SU-DHL-6 (cell line): ENCODE measurements around the gene NCAM2.

Source experiments
- H2AFZ ChIP-seq: fragments of 200-600 bp; sonication (generic); 2 replicates; pipeline ENCODE4 v1.6.1; 2014; ENCODE audit warnings: low read depth, mild to moderate bottlenecking, moderate library complexity, mixed read lengths, antibody characterized with exemption, low read length; ENCODE audit not compliant: severe bottlenecking
- H3F3A ChIP-seq: fragments of 200-600 bp; shearing (Covaris generic); 2 replicates; pipeline ENCODE4 v1.6.0; 2016; ENCODE audit warnings: antibody characterized with exemption, mild to moderate bottlenecking; ENCODE audit not compliant: insufficient read depth
- H3K27ac ChIP-seq: fragments of 200-600 bp; sonication (generic); 2 replicates; pipeline ENCODE4 v1.5.1; 2016; ENCODE audit warnings: low read depth, mild to moderate bottlenecking, low read length, moderate library complexity, mixed read lengths
- H3K27me3 ChIP-seq: fragments of 200-600 bp; sonication (generic), shearing (Covaris generic); 2 replicates; pipeline ENCODE4 v1.6.0; 2014; ENCODE audit warnings: mild to moderate bottlenecking, low read length
- H3K36me3 ChIP-seq: fragments of 200-600 bp; sonication (generic); 2 replicates; pipeline ENCODE4 v1.6.1; 2014; ENCODE audit warnings: mild to moderate bottlenecking, low read length, mixed read lengths
- H3K4me2 ChIP-seq: fragments of 300-600, 200-600 bp; shearing (Covaris generic), sonication (generic); 2 replicates; pipeline ENCODE4 v1.6.0; 2014; ENCODE audit warnings: low read length, low read depth, mild to moderate bottlenecking; ENCODE audit not compliant: poor library complexity, severe bottlenecking
- H3K4me3 ChIP-seq: fragments of 200-600 bp; sonication (generic); 2 replicates; pipeline ENCODE4 v1.5.1; 2014; ENCODE audit warnings: antibody characterized with exemption, low read length, mild to moderate bottlenecking, mixed read lengths; ENCODE audit not compliant: insufficient read depth, poor library complexity, severe bottlenecking
- H3K79me2 ChIP-seq: fragments of 200-600 bp; sonication (generic); 2 replicates; pipeline ENCODE4 v1.6.1; 2014; ENCODE audit warnings: mild to moderate bottlenecking, low read length, moderate library complexity; ENCODE audit not compliant: insufficient read depth
- H3K9ac ChIP-seq: fragments of 200-600 bp; sonication (generic); 2 replicates; pipeline ENCODE4 v1.7.0; 2014; ENCODE audit warnings: mild to moderate bottlenecking, low read length
- H3K9me2 ChIP-seq: fragments of 200-600 bp; sonication (generic); replicated peaks from 2 replicates; pipeline ENCODE4 v1.6.1; 2014; ENCODE audit warnings: low read length; ENCODE audit not compliant: insufficient read depth
- H3K9me3 ChIP-seq: fragments of 200-600 bp; sonication (generic); 2 replicates; pipeline ENCODE4 v1.6.1; 2014; ENCODE audit warnings: low read length, mixed read lengths; ENCODE audit not compliant: insufficient read depth
- H4K20me1 ChIP-seq: fragments of 200-600 bp; sonication (generic); 2 replicates; pipeline ENCODE4 v1.6.1; 2014; ENCODE audit warnings: low read depth, mild to moderate bottlenecking, antibody characterized with exemption, low read length, moderate library complexity, mixed read lengths
- EZH2phosphoT487 ChIP-seq: fragments of 200-600 bp; sonication (generic), shearing (Covaris generic); conservative IDR thresholded peaks from 2 replicates; pipeline ENCODE4 v1.6.1; 2018; ENCODE audit warnings: mild to moderate bottlenecking, antibody characterized with exemption, low read length, moderate library complexity, mixed read lengths
- TF ChIP-seq, protein P1 (sequence below): fragments of 200-600 bp; sonication (generic); IDR thresholded peaks from one replicate; pipeline ENCODE4 v1.5.1; 2017; ENCODE audit warnings: antibody characterized with exemption, mild to moderate bottlenecking, low read length, moderate library complexity; ENCODE audit not compliant: insufficient read depth, poor library complexity, severe bottlenecking

NCAM2 gene

DNA sequence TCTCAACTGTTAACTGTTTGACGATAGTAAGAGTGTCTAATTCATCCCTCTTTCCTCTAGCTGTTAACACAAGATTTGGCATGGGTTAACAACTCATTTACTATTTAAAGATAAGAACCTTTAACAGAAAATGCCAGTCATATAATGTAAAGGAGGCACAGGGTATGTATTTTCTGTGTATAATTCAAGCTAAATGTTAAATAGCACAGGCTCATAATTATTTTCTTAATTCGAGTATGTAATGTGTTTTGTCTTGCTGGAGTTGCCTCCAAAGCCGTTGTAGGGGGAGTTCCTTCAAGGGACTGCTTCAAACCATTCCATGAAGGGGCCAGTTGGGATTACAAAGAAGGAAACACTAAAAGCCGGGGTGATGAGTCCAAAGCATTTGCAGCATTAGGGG lies 111.5 kb downstream of the NCAM2 start:
- H3K9me2 ChIP-seq, result no peaks in the 10 kb centered on the region
- no peaks in the 10 kb centered on the region for H3K36me3 ChIP-seq
- no peaks in the 10 kb centered on the region for H3F3A ChIP-seq
- H3K27ac ChIP-seq, result no peak overlapping the region
- H3K9me3 ChIP-seq, result no peaks in the 10 kb centered on the region
- H3K27me3 ChIP-seq, result no peaks in the 10 kb centered on the region
- H3K9ac ChIP-seq, result no peak overlapping the region
- no peak overlapping the region for H3K4me3 ChIP-seq
- H3K4me2 ChIP-seq, result no peak overlapping the region
- no peaks in the 10 kb centered on the region for H4K20me1 ChIP-seq
- H3K79me2 ChIP-seq, result no peaks in the 10 kb centered on the region
- H2AFZ ChIP-seq, result no peak overlapping the region
- TF ChIP-seq, protein P1, sequence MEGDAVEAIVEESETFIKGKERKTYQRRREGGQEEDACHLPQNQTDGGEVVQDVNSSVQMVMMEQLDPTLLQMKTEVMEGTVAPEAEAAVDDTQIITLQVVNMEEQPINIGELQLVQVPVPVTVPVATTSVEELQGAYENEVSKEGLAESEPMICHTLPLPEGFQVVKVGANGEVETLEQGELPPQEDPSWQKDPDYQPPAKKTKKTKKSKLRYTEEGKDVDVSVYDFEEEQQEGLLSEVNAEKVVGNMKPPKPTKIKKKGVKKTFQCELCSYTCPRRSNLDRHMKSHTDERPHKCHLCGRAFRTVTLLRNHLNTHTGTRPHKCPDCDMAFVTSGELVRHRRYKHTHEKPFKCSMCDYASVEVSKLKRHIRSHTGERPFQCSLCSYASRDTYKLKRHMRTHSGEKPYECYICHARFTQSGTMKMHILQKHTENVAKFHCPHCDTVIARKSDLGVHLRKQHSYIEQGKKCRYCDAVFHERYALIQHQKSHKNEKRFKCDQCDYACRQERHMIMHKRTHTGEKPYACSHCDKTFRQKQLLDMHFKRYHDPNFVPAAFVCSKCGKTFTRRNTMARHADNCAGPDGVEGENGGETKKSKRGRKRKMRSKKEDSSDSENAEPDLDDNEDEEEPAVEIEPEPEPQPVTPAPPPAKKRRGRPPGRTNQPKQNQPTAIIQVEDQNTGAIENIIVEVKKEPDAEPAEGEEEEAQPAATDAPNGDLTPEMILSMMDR, result no peak
- TF ChIP-seq EZH2phosphoT487, result no peak

DNA sequence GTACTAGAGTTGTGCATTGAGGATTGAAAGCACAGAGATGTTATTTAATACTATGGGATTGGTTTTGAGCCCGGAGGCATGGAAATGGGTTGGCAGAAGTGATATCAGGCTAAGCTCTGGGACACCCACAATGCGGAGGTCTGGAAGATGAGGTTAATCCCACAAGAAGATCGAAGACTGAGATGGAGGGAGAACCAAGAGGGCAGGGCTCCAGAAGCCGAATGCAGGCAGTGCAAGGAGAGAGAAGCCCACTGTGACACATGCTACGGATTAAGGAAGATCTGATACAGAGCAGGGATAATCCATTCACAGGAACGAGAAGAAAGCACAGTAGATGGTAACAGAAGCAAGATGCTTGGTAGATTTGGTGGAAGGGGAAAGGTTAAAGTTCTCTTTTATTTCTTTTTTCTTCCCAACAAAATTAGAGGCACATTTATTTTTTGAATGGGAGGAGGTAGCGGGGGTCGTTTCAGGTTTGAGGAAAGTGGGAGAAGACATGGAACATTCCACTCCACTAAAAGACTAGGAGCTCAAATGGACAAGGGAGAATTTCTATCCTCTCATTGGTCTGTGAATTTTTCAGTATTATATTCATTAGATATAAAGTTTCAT lies 113.2 kb downstream of the NCAM2 start:
- H3F3A ChIP-seq, result no peaks in the 10 kb centered on the region
- H3K9ac ChIP-seq, result no peak overlapping the region
- H3K27ac ChIP-seq, result no peak overlapping the region
- no peak overlapping the region for H3K4me3 ChIP-seq
- H3K27me3 ChIP-seq, result no peaks in the 10 kb centered on the region
- no peak overlapping the region for H3K4me2 ChIP-seq
- no peaks in the 10 kb centered on the region for H3K9me2 ChIP-seq
- H4K20me1 ChIP-seq, result no peaks in the 10 kb centered on the region
- no peaks in the 10 kb centered on the region for H3K36me3 ChIP-seq
- TF ChIP-seq, protein P1, result no peak
- TF ChIP-seq EZH2phosphoT487, result no peak
- peak overlapping the region; percentile 70 for H2AFZ ChIP-seq
- H3K79me2 ChIP-seq, result no peaks in the 10 kb centered on the region
- H3K9me3 ChIP-seq, result no peaks in the 10 kb centered on the region

DNA sequence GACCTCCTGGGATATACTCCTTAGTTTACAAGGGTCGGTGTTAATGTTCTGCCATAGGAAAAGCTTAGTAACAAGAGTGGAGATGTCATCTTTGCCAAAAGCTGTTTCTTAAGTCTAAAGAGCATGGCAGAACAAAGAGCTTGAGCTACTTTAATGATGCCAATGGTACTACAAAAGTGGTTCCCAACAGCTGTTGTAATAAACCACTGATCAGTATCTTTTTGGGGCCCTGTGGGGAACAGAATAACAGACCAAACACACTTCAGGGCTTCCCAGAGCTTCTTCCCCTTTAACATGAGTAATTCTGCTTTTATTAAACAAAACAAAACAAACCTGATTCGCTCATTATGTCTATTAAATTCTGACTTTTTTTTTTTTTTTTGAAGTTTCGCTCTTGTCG lies 116.3 kb downstream of the NCAM2 start:
- no peaks in the 10 kb centered on the region for H3K36me3 ChIP-seq
- H3K79me2 ChIP-seq, result no peaks in the 10 kb centered on the region
- H3K27ac ChIP-seq, result no peak overlapping the region

More for the DNA sequence above, 116.3 kb downstream of the NCAM2 start:
- no peak overlapping the region for H2AFZ ChIP-seq
- no peaks in the 10 kb centered on the region for H3F3A ChIP-seq
- no peak overlapping the region for H3K4me3 ChIP-seq
- H3K9me3 ChIP-seq, result no peaks in the 10 kb centered on the region
- H3K9ac ChIP-seq, result no peak overlapping the region
- no peak overlapping the region for H3K4me2 ChIP-seq
- no peaks in the 10 kb centered on the region for H4K20me1 ChIP-seq
- no peaks in the 10 kb centered on the region for H3K9me2 ChIP-seq
- TF ChIP-seq, protein P1, result no peak
- TF ChIP-seq EZH2phosphoT487, result no peak
- H3K27me3 ChIP-seq, result no peaks in the 10 kb centered on the region
